Hepatocyte (in vitro differentiated cells): Measurements from ENCODE around the gene OGFR. TPM values are rescaled to one million over a fixed set of nuclear protein-coding genes. Genes with fewer than 3 reads are reported as not detected.

Source experiments
- DNase-seq: peaks from one replicate; pipeline ENCODE4 v3.0.0-alpha.2; 2016; ENCODE audit warnings: low spot score
- H2AFZ ChIP-seq: fragments of 200-600 bp; sonication (generic); 2 replicates; pipeline ENCODE4 v1.6.0; 2016; ENCODE audit warnings: antibody characterized with exemption, mild to moderate bottlenecking
- H3K27ac ChIP-seq: fragments of 200-600 bp; sonication (generic); 2 replicates; pipeline ENCODE4 v1.5.1; 2016; ENCODE audit warnings: mild to moderate bottlenecking
- H3K27me3 ChIP-seq: fragments of 200-600 bp; sonication (generic); 2 replicates; pipeline ENCODE4 v1.6.1; 2016
- H3K36me3 ChIP-seq: fragments of 200-600 bp; sonication (generic); replicated peaks from 2 replicates; pipeline ENCODE4 v1.5.1; 2016; ENCODE audit warnings: low read depth; ENCODE audit not compliant: insufficient read depth
- H3K4me1 ChIP-seq: fragments of 200-600 bp; sonication (generic); 2 replicates; pipeline ENCODE4 v1.5.1; 2016; ENCODE audit warnings: mild to moderate bottlenecking, moderate library complexity; ENCODE audit not compliant: insufficient read depth
- H3K4me2 ChIP-seq: fragments of 200-600 bp; sonication (generic); 2 replicates; pipeline ENCODE4 v1.6.0; 2016
- H3K4me3 ChIP-seq: fragments of 200-600 bp; sonication (generic); 2 replicates; pipeline ENCODE4 v1.5.1; 2016; ENCODE audit warnings: mild to moderate bottlenecking
- H3K79me2 ChIP-seq: fragments of 200-600 bp; sonication (generic); 2 replicates; pipeline ENCODE4 v1.6.0; 2017; ENCODE audit warnings: mild to moderate bottlenecking
- H3K9me2 ChIP-seq: fragments of 200-600 bp; sonication (generic); replicated peaks from 2 replicates; pipeline ENCODE4 v1.6.0; 2017; ENCODE audit warnings: mild to moderate bottlenecking; ENCODE audit not compliant: insufficient read depth
- H3K9me3 ChIP-seq: fragments of 200-600 bp; sonication (generic); 2 replicates; pipeline ENCODE4 v1.5.1; 2016; ENCODE audit warnings: low read depth, mild to moderate bottlenecking
- H4K20me1 ChIP-seq: fragments of 200-600 bp; sonication (generic); 2 replicates; pipeline ENCODE4 v1.6.0; 2016; ENCODE audit warnings: mild to moderate bottlenecking; ENCODE audit not compliant: insufficient read depth, poor library complexity, severe bottlenecking
- EZH2 ChIP-seq: fragments of 200-600 bp; sonication (generic); IDR thresholded peaks from 2 replicates; pipeline ENCODE4 v1.6.1; 2016; ENCODE audit warnings: antibody characterized with exemption, mild to moderate bottlenecking, borderline replicate concordance
- EZH2phosphoT487 ChIP-seq: fragments of 200-600 bp; sonication (generic); IDR thresholded peaks from one replicate; pipeline ENCODE4 v1.6.1; 2018; ENCODE audit warnings: antibody characterized with exemption, mild to moderate bottlenecking, low read depth, moderate library complexity; ENCODE audit not compliant: unreplicated experiment, severe bottlenecking
- WGBS: methylation state at CpG from one replicate; pipeline ENCODE4 v1.1.6; 2016; ENCODE audit warnings: low lambda C conversion rate; ENCODE audit errors: missing lambda C conversion rate; 5-methylcytosine and 5-hydroxymethylcytosine counted together
- polyA plus RNA-seq: library from polyadenylated mRNA; unstranded; fragments of >200 nt; fragmentation: Nextera tagmentation; extraction: Ambion mirVana; gene quantifications from 2 replicates; pipeline ENCODE4 v1.2.1, GENCODE V29; 2016
- total RNA-seq: library from RNA; depleted of rRNA; stranded (reverse); fragments of >200 nt; gene quantifications from 2 replicates; pipeline ENCODE4 v1.2.3, GENCODE V29; 2014
- TF ChIP-seq, protein P1 (sequence below): fragments of 200-600 bp; sonication (generic); IDR thresholded peaks from 2 replicates; pipeline ENCODE4 v1.5.1; 2016; ENCODE audit warnings: antibody characterized with exemption, mild to moderate bottlenecking; ENCODE audit not compliant: poor library complexity

The OGFR gene
- total and polyA plus RNA-seq, 2 experiments from 2014 or later, result 47.6 to 80.8 TPM

DNA sequence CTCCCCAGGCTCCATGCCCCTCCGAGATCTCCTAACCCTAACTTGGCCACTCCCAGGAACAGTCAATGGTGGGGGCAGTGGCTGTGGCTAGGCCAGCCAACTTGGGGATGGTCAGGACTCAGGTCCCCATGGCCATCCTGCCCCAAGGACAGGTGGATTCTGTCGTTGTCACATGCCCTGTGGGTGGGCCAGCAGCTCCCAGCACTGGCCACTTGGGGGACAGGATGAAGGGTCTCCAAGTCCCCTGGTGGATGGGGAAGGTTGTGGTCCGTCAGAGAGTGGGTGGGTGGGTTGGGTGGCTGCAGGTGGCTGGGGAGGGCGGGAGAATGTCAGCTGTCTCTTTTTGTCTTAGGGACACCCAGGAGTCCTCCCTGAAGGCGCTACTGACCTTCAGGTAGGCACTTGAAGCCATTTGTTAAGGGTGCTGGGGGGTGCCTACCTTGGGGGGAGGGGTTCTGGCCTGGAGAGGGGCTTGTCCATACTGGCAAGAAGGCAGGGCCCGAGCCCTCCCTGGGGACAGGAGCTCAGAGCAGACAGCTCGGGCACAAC, 17.7 kb downstream of the OGFR start:
- Histone ChIP-seq H3K27ac (no peak overlapping the region), H3K4me1 (peaks cover 29% of the 10 kb centered on the region), H3K79me2 (no peaks in the 10 kb centered on the region), H3K9me2 (no peaks in the 10 kb centered on the region), H3K4me2 (no peak overlapping the region), H4K20me1 (no peaks in the 10 kb centered on the region), H3K27me3 (peaks cover 5% of the 10 kb centered on the region), H3K4me3 (no peak overlapping the region), H2AFZ (no peak overlapping the region), H3K9me3 (no peaks in the 10 kb centered on the region), H3K36me3 (no peaks in the 10 kb centered on the region)
- TF ChIP-seq EZH2phosphoT487 (no peak), EZH2 (no peak)
- TF ChIP-seq, protein P1, sequence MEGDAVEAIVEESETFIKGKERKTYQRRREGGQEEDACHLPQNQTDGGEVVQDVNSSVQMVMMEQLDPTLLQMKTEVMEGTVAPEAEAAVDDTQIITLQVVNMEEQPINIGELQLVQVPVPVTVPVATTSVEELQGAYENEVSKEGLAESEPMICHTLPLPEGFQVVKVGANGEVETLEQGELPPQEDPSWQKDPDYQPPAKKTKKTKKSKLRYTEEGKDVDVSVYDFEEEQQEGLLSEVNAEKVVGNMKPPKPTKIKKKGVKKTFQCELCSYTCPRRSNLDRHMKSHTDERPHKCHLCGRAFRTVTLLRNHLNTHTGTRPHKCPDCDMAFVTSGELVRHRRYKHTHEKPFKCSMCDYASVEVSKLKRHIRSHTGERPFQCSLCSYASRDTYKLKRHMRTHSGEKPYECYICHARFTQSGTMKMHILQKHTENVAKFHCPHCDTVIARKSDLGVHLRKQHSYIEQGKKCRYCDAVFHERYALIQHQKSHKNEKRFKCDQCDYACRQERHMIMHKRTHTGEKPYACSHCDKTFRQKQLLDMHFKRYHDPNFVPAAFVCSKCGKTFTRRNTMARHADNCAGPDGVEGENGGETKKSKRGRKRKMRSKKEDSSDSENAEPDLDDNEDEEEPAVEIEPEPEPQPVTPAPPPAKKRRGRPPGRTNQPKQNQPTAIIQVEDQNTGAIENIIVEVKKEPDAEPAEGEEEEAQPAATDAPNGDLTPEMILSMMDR, result no peak
- DNase-seq, result no peak
- WGBS, result 75% methylated on average over 5 of the region's 7 CpGs

DNA sequence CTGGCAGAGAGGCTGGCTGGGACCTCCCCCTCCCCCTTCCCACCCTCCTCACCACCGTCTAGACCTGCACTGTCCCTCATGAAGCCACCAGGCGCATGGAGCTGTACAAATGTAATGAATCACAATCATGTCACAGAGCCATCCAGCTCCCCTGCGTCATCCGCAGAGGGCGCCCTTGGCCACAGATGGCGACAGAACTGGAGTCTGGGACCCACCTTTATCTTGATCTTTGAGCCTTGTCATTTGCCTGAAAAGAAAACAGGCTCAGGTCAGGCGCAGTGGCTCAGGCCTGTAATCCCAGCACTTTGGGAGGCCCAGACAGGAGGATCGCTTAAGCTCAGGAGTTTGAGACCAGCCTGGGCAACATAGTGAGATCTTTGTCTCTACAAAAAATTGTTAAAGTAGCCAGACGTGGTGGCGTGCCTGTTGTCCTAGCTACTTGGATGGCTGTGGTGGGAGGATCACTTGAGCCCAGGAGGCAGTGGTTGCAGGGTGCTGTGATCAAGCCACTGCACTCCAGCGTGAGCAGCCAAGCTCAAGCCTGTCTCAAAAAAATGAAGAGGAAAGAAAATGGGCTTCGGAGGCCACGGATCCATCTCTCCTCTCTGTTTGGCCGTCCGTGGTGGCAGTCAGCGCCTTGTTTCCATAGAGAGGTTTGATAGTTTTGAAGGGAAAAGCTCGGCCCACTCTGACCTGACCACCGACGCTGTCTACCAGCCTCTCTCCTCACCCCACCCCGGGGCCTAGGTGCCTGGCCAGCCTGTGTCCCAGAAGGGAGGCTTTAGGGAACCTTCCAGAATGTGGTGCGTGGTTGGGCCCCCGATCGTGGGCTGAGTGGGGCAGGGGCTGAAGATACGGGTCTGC, 18.4 kb downstream of the OGFR start:
- H3K4me3 ChIP-seq, result no peak overlapping the region
- peaks cover 22% of the 10 kb centered on the region for H3K4me1 ChIP-seq
- H3K4me2 ChIP-seq, result no peak overlapping the region
- no peak for TF ChIP-seq EZH2phosphoT487
- TF ChIP-seq EZH2, result no peak
- TF ChIP-seq, protein P1, result peak; percentile 48
- H3K9me2 ChIP-seq, result no peaks in the 10 kb centered on the region
- H3K36me3 ChIP-seq, result no peaks in the 10 kb centered on the region
- H2AFZ ChIP-seq, result no peak overlapping the region
- H3K79me2 ChIP-seq, result no peaks in the 10 kb centered on the region
- DNase-seq, result peak; percentile 65
- no peaks in the 10 kb centered on the region for H3K27me3 ChIP-seq
- 85% methylated on average over 24 of the region's 24 CpGs for WGBS
- no peaks in the 10 kb centered on the region for H4K20me1 ChIP-seq
- H3K9me3 ChIP-seq, result no peaks in the 10 kb centered on the region
- no peak overlapping the region for H3K27ac ChIP-seq

DNA sequence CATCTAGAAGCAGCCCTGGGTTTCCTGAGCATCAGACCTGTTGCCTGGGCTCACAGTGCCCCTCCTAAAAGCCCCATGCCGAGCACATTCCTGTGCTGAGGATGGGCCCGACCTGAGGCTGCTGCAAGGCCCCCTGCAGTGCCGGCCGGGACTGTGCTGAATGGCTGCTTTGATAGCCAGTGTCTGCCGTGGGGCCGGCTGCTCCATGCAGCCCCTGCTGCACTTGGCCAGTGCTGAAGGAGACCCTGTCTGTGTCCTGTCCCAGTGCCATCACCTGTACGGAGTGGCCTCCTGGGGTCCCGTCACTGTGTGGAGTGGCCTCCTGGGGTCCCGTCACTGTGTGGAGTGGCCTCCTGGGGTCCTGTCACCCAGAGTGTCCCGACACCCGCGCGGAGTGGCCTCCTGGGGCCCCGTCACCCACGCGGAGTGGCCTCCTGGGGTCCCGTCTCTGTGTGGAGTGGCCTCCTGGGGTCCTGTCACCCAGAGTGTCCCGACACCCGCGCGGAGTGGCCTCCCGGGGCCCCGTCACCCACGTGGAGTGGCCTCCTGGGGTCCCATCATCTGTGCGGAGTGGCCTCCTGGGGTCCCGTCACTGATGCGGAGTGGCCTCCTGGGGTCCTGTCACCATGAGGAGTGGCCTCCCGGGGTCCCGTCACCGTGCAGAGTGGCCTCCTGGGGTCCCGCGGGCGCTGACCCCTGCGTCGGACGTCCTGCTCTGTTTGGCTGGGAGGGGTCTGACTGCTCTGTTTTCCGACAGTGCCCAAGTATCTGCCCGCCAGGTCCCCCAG, 19.2 kb downstream of the OGFR start:
- TF ChIP-seq, protein P1, result no peak
- no peak overlapping the region for H3K27ac ChIP-seq
- H3K9me3 ChIP-seq, result no peaks in the 10 kb centered on the region
- no peaks in the 10 kb centered on the region for H3K79me2 ChIP-seq
- no peaks in the 10 kb centered on the region for H3K9me2 ChIP-seq
- no peaks in the 10 kb centered on the region for H4K20me1 ChIP-seq
- no peak for DNase-seq
- WGBS, result 89% methylated on average over 27 of the region's 38 CpGs
- H3K36me3 ChIP-seq, result no peaks in the 10 kb centered on the region
- H3K4me1 ChIP-seq, result peaks cover 15% of the 10 kb centered on the region
- H3K4me3 ChIP-seq, result no peak overlapping the region
- H3K27me3 ChIP-seq, result no peaks in the 10 kb centered on the region
- no peak overlapping the region for H2AFZ ChIP-seq
- H3K4me2 ChIP-seq, result no peak overlapping the region
